GM19328 (cell line): ENCODE data around the gene IBA57.

ENCODE experiments used
- ATAC-seq: cut with Tn5 transposase; IDR thresholded peaks from one replicate; pipeline ENCODE4 v1.9.1; 2021; ENCODE audit warnings: mild to moderate bottlenecking, moderate library complexity; ENCODE audit not compliant: unreplicated experiment

Gene IBA57

DNA sequence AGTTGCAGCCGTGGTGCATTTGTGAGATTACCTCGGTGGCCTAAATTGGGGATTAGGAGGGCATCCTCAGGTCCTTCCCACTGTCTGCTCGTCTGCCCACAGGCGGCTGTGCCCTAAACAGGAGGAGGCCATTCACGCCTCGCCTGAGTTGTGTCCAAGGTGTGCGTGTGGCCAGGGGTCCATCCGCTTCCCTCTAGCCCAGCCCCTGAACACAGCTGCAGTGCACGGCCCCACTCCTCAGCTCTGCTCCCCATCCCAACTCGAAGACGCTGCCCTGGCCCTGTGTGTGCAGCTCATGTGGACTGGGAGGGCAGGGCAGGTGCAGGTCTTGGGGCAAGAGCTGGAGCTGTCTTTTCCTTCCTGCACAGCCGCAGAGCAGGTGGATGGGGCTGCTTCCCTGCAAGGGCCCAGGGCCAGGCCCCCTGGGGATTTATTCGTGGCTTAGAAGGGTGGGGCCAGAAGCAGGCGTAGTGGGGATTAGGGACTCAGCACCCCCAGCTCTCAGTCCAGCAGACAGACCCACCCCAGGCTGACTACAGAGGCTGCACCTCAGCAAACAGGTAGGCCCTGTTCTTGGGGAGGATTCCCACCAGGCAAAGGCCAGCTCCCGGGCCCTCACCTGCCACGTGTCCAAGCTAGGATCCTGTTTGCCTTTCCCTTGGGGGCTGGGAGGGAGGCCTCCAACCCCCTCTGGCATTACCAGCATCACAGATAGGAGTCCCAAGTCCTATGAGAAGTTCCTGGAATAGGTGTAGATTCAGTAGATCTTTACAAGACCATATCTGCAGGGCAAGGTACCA lies 21.2 kb upstream of the IBA57 start:
- no peak for ATAC-seq

DNA sequence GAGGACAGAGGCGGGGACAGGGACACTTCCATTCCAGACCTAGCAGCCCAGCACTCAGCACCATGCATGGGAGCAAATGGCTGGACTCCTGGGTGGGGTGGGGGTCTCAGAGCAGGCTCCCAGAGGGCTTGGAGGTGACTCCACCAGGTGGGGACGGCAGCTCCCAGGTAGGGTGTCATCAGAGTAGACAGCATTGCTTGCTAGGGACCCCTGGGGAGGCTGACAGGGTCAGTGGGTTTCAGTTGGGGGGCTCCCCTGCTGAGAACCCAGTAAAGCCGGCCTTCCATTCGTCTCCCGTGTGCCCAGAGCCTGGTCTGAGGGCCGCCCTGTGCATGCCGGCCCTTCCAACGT lies 20.6 kb upstream of the IBA57 start:
- ATAC-seq: no peak

DNA sequence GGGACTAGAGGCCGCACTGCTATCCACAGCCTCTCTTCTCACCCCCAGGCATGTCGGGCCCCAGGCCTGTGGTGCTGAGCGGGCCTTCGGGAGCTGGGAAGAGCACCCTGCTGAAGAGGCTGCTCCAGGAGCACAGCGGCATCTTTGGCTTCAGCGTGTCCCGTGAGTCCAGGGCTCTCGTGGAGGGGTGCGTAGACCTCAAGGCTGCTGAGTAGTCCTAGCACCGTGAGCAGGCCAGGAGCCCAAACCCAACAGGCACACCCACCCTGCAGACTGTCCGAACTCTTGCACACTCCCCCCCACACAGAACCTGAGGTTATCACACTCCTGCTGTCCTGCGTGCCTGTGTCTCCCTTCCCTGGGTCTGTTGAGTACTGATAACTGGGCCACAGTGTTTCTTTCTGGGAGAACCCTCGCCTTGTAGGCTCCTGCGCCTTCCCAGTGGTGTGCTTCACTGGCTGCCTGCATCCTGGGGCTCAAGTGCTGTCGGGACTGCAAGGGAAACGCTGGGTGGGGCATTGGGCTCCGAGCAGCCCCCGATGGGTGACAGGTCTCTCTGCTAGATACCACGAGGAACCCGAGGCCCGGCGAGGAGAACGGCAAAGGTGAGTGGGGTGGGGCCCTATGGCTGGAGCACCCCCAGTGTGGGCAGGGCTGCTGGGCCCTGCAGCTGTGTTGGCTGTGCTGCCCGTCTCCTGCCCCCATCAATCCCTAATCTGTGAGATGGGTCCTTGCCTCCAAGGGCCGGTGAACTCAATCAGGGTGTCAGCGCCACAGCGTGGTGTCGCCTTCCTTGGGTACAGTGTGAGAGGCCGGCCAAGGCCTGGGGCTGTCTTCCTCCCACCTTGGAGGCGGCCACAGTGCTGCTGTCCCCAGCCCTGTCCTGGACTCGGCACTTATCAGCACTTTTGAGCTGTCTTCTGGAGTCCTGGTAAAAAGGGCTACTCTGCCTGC lies 19.9 kb upstream of the IBA57 start:
- ATAC-seq: no peak

DNA sequence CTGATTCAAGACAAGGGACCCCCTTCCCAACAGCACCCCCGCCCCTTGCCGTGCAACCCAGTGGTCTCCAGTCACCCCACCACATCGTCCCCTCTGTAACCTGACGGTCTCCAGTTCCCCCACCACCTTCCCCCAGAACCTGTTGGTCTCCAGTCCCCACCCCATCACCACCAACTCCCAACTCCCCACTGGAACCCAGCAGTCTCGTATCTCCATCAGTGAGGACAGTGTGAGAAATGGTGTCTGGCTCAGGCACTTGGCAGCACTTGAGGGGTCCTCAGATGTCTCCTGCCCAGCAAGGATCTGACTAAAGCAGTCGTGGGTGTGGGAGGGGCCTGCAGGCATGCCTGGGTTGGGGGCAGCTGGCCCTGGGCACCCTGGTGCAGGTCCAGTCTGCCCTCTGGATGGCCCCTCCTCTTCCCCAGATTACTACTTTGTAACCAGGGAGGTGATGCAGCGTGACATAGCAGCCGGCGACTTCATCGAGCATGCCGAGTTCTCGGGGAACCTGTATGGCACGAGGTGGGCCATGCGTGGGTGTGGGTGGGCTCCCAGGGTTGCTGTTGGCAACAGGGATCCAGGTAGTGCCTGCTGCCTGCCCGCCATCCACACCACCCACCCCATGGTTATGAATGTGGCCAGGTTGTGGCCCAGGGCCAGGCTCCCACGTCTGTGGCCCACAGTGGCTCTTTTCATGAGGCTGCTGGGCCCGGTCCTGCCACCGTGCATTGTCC lies 19.0 kb upstream of the IBA57 start:
- ATAC-seq: no peak

DNA sequence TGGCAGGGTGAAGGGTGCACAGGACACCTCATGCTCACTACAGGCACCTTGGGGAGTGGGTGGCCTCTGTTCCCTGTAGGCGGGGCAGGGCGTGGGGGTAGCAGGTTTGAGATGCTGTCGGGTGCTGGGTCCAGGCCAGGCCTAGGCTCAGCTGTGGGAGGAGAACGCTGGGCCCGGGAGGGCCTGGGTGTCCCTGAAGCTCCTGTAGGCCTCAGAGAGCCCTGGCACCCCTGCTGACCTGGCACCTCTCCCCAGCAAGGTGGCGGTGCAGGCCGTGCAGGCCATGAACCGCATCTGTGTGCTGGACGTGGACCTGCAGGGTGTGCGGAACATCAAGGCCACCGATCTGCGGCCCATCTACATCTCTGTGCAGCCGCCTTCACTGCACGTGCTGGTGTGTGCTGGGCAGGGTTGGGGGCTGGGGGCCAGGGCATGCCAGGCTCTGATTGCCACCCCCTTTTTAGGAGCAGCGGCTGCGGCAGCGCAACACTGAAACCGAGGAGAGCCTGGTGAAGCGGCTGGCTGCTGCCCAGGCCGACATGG lies 18.4 kb upstream of the IBA57 start:
- no peak for ATAC-seq

DNA sequence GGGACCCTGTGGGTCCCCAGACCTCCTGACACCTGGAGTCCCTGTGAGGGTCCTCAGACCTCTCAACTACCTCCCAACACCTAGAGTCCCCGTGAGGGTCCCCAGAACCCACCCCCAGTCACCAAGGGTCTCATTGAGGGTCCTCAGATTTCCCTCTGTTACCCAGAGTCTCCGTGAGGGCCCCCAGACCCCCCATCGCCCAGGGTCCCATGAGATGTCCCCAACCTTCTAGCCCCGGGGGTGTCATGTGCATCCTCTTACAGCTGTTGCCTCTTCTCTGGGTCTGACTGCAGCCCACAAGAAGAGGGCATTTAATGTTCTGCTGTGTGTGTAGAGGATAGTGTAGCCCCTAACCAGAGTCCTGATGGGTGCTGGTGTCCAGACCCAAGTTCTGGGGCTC lies 17.8 kb upstream of the IBA57 start:
- ATAC-seq: no peak

DNA sequence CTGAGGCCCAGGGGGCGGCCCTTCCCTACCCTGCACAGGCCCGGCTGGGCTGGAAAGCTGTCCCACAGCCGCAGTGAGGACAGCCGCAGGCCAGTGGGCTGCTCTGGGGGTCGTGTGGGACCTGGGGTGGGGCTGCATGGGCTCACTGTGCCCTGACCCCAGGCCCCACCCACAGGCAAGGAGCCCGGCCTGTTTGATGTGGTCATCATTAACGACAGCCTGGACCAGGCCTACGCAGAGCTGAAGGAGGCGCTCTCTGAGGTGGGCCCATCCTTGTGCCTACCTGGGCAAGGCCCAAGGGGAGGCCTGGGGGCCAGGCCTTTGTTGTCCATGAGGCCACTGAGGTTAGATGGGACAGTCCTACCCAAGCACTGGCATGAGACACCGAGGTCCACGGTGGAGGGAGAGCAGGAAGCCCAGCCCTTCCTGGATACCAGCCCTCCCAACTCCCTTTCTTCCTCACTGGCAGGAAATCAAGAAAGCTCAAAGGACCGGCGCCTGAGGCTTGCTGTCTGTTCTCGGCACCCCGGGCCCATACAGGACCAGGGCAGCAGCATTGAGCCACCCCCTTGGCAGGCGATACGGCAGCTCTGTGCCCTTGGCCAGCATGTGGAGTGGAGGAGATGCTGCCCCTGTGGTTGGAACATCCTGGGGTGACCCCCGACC lies 17.3 kb upstream of the IBA57 start:
- ATAC-seq: no peak

DNA sequence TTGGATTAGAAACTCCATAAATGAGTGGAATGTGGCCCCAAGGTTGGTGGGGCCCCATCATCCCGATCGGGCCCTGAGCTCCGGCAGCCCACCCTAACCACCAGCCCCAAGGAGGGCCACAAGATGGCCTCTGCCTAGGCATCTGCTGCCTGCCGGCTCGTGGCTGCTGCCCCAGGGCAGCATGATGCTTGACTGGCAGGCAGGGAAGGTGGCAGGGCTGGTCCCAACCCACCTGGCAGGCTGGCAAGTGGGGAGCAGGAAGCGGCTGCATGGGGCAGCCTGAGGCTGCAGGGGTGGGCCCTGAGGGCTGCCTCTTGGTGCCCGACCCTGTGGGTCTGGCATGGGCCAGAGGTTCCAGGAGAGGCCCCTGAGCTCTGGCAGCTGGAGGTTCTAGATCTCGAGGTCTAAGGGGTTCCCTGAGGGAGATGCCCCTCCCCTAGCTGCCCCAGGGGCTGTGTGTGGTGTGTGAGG lies 16.6 kb upstream of the IBA57 start:
- no peak for ATAC-seq

DNA sequence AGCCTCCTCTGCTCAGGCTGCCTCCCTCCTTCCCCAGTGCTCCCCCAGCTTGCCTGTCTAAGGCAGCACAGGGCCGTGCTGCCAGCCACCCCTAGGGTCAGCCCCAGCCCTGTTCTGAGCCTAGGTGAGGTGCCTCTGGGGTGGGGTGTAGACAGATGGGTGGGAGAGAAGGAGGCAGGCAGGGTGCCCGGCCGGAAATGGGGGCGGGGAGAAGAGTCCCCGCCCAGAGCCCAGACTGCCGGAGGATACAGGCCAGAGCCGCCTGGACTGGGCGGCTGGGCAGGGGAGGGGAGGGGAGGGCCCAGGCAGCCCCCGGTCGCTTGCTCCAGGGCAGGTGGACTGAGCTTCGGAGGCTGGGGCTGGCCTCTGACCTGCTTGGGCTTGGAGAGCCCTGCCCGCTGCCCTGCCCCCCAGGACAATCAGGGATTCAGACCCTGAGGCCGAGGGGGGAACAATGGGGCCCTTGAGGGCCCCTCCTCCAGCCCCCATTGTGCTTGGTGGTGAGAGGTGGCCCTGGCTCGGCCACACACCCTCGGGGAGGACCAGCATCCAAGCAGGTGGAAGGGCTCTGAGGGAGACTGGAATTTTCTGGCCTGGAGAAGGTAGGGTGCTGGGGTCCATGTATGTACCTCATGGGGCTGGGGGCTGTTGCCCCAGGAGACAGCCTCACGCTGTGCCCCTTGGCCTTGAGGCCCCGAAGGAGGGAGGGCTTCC lies 16.0 kb upstream of the IBA57 start, which contains the start of gene GJC2:
GJC2 (plus strand) TSS at position 525 of the 714 bp plus-strand sequence. CDS start 7,829 bp downstream, outside the sequence.
- ATAC-seq: no peak

DNA sequence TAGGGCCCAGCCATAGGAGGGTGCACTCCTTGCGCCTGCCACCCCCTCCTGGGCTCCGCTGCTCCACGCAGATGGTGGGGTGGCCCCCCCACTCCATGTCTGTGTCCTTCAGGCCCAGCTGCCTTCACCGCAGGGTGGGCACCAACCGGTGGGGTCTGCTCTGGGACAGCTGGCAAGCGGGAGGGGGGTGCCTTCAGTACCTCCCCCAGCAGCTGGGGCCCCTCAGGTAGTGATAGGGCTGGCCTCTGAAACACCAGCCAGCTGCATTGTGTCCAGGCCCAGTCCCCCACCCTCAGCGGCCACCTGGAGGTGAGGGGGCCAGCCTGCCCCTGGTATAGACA lies 15.5 kb upstream of the IBA57 start:
- no peak for ATAC-seq

DNA sequence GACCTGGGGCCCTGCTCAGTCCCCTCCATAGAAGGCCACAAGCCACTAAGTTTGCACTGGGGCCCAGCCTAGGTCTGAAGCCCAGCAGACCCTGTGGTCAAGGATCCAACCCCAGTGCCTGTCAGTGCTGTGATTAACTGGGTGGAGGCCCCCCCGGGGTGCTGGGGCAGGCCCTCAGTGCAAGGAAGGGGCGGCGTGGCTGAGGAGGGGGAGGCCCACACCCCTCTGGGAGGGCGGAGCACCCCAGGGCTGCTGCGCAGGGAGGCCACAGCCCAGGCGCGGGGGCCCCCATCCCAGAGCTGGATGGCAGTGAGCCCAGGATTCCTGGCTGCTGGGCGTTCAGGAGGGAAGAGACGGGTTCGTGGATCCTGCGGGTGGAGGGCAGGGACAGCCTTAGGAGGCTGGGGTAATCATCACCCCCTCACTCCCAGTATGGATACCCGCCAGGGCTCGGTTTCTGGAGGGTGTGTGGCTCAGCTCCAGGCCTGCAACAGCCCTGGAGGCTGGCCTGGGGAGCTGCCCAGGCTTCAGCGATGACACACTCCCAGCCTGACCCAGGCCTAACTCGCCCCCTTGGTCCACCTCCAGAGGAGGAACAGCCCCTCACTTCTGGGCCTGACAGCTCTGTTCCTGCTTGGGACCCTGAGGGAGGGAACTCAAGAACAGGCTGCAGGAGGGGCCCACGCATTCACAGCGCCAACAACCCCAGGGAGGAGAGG lies 15.0 kb upstream of the IBA57 start:
- no peak for ATAC-seq

DNA sequence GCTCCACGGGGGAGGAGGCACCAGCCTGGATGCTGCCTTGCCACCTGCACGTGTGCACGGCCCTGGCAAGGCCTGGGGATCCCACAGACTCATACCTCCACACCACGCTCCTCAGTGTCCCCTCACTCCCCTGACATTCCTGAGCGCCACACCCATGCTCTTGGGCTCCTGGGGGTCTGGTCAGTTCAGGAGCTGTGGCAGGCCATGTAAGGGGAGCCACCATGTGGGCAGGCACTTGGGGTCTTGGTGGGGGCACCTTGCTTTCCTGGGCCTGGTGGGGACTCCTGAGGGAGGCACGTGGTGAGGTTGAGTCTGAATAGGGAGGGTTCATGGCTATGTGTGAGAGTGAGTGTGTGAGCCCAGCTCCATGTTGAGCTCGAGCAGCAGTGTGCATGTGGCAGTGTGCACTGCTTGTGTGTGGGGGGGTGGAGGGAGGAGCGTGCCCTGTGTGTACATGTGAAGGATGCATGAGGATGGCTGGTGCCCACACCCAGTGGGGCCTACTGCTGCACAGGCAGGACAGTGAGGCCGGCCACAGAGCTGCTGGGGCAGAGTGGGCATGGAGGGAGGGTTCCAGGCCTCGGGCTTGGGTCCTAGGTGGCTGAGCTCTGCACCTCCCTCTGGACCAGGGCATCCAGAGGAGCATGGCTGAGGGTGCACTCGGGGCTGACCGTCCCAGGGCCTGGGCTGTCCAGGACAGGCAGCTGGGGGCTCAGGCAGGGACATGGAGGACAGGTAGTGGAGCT lies 14.3 kb upstream of the IBA57 start:
- no peak for ATAC-seq

DNA sequence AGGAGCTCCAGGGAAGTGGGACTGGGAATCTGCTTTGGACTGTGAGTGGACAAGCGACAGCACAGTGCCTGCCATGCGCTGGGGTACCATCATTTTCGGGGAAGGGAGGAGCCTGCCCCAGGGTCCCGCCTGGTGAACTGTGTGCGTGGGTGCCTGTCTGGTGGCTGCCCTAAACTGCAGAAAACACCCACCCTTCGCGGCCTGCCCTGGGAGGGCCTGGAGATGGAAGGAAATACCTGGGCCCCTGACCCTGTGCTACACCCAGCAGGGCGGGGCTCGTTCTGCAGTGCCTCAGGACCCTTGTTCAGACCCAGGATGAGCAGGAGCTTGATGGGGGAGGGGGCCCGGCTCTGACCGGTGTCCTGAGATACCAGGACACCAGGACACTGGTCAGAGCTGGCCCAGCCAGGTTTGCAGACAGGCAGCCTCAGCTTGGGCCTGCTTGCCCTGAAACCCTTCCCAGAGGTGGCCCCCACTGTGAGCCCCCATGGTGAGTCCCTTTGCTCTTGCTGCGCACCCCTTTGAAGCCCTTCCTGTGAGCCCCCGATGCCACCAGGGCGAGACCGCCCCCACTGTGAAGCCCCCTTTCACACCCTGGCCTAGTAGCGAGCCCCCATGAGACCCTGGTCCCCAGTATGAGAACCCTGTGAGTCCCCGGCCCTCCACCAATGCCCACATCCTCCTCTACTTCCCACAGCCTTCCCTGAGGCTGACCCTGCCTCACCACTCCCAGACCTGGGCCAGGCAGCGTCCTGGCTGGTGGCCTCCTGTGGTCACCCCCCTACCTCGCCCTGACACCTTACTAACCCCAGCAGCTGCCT lies 13.3 kb upstream of the IBA57 start:
- ATAC-seq: no peak

DNA sequence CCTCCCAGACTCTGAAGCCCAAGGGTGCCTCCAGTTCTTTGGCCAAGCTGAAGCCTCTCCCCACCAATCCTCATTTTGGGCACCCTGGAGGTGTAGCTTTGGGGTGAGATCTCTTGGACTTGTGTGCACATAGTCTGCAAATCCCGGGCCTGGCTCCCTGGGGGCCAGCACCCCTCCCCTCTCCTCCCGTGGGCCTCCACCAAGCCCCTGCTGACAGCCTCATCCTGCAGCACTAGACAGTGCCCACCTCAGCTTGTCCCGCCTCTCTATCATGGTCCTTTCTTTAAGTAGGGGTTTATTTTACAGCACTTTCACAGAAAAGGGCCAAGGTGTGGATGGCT lies 12.7 kb upstream of the IBA57 start:
- no peak for ATAC-seq

DNA sequence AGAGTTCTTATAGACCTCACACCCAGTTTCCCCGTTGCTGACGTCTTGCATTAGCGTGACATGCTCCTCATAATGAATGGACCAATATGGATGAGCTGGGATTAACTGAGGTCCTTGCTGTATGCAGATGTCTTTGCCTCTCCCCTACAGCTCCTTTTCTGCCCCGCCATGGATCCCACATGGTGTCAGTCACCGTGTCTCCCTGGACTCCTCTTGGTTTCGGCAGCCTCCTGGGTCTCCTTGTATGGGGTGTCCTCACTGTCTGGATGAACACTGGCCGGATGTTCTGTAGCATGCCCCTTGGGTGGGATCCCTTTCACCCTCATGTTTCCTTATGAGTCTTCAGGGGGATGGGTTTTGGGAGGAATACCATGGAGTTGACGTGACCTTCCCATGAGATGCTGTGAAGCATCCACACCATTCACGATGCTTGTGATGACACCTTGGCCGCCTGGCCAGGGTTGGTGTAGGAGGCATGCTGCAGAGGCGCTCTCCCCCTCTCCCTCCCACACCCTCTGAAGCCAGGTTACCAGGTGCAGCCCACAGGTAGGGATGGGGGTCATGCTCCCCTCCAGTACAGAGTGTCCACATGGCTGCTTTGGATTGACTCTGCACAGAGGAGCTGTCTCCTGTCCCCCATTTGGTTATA lies 11.5 kb upstream of the IBA57 start:
- ATAC-seq: no peak

DNA sequence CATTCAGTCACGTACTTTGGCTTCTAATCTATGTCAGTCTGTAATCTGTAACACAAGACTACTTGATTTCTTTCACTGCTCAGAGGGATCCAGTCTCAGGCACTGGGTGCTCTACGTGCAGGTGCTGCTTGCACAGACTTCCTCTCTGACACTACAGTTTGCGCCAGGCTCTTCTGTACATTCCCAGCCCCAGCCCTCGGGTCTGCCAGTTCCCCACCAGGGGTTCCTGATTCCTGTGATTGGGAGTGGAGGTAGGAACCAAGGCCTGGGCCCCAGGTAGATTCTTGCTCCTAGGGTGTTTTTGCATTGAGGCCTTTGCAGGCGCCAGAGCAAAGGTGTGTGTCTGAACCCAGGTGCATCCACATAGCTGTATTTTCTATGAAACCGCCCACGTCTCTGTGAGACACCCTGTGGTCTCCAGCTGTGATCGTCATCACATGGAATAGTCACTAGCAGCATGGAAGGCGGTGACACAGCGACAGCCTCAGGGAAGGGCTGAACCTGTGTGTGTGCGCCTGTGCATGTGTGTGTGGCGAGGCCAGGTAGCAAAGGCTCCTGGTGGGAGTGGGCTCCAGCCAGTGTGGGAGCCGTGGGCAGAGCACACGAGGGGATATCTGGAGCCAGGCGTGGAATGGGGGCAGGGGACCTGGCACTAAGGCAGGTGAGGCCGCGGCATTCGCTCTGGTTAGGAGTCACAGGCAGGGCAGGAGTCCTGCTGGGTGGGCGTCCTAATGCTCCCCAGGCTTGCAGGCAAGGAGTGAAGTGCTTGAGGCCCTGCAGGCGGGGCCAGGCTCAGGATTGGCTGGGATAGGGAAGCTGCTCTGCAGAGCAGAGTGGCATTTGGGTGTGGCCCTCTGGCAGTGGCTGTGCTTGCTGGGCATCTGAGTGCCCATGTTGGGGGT lies 10.7 kb upstream of the IBA57 start:
- ATAC-seq: no peak
